Naive B cell (primary cell): Measurements from ENCODE around the gene CACNA1C. TPM values are rescaled to one million over a fixed set of nuclear protein-coding genes. Genes with fewer than 3 reads are reported as not detected.

Source experiments
- ATAC-seq, 2 donors: fragments of 150-1000 bp; cut with Tn5 transposase; 2 replicates each; pipeline ENCODE4 v1.10.0; 2021; ENCODE audit warnings: low read depth in 2 of 2, mild to moderate bottlenecking in 2 of 2, moderate library complexity in 2 of 2
- DNase-seq: peaks from one replicate; pipeline ENCODE4 v3.0.0; 2022
- H3K27ac Mint-ChIP-seq, 6 donors: one replicate each; pipeline ENCODE4 v1.8.0; 2020 to 2022; ENCODE audit warnings: mild to moderate bottlenecking in 6 of 6, mixed read lengths in 6 of 6, moderate library complexity in 5 of 6, inconsistent platforms in 2 of 6
- H3K27me3 Mint-ChIP-seq, 3 donors: one replicate each; pipeline ENCODE4 v1.8.0; 2021 to 2022; ENCODE audit warnings: mixed read lengths in 3 of 3, mild to moderate bottlenecking in 1 of 3
- H3K36me3 Mint-ChIP-seq, 2 donors: one replicate each; pipeline ENCODE4 v1.8.0; 2020 to 2022; ENCODE audit warnings: mixed read lengths in 2 of 2, inconsistent platforms in 1 of 2, mild to moderate bottlenecking in 1 of 2
- H3K4me1 Mint-ChIP-seq, 3 donors: one replicate each; pipeline ENCODE4 v1.8.0; 2020 to 2022; ENCODE audit warnings: mixed read lengths in 3 of 3, inconsistent platforms in 1 of 3, mild to moderate bottlenecking in 1 of 3, moderate library complexity in 1 of 3
- H3K4me3 Mint-ChIP-seq, 8 donors: one replicate each; pipeline ENCODE4 v1.8.0; 2020 to 2022; ENCODE audit warnings: mild to moderate bottlenecking in 8 of 8, mixed read lengths in 8 of 8, moderate library complexity in 8 of 8, inconsistent platforms in 2 of 8
- H3K9me3 Mint-ChIP-seq, 7 donors: one replicate each; pipeline ENCODE4 v1.8.0; 2020 to 2022; ENCODE audit warnings: mixed read lengths in 7 of 7, mild to moderate bottlenecking in 5 of 7, inconsistent platforms in 2 of 7, moderate library complexity in 1 of 7
- polyA plus RNA-seq, 6 donors: library from polyadenylated mRNA; unstranded; fragments of 300-500 nt; fragmentation: Illumina TruSeq; gene quantifications; one replicate each; pipeline ENCODE4 v1.2.3, GENCODE V29; 2021; ENCODE audit warnings: low read depth in 6 of 6

Gene CACNA1C
- polyA plus RNA-seq, 6 donors from 2014 or later = 0.03 to 0.09 (median 0.06) TPM; not detected in 1

GRCh38 chr12:2644683-2645405, 592.1 kb downstream of the CACNA1C start:
- no peaks in the 10 kb centered on the region for H3K36me3 Mint-ChIP-seq
- ATAC-seq = no peak
- H3K9me3 Mint-ChIP-seq = peaks cover 0 to 3% (median 0%) of the 10 kb centered on the region in 7 donors
- H3K27ac Mint-ChIP-seq = peak overlapping the region in 1 of 6 donors; percentile 19
- H3K27me3 Mint-ChIP-seq = peaks cover 34 to 57% (median 38%) of the 10 kb centered on the region in 3 donors
- peaks cover 0 to 4% (median 2%) of the 10 kb centered on the region in 3 donors for H3K4me1 Mint-ChIP-seq
- H3K4me3 Mint-ChIP-seq = no peak overlapping the region
- DNase-seq = no peak

DNA sequence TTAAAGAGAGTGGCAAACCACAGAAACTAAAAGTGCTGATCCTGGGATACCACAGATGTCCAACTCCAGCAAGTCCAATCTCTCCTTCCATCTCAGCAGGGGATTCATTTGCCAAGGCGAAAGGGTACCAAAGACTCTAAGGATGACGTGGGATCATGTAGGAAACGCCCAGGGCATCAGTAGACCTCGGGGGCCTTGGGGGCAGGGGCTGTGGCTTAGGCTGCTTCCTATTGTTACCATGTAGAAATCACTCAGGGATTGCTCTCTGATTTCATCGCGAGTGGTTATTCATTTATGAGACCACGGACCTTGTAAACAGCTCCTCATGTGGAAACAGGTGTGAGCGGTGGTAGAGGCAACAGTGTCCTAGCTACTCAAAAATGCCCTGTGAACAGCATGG, 592.7 kb downstream of the CACNA1C start:
- DNase-seq (no peak), ATAC-seq (no peak)
- Mint-ChIP-seq H3K36me3 (no peaks in the 10 kb centered on the region), H3K9me3 (peaks cover 0 to 3% (median 0%) of the 10 kb centered on the region in 7 donors), H3K27ac (no peak overlapping the region), H3K27me3 (peaks cover 33 to 57% (median 44%) of the 10 kb centered on the region in 3 donors), H3K4me3 (peak overlapping the region in 1 of 8 donors; percentile 49), H3K4me1 (peaks cover 0 to 4% (median 2%) of the 10 kb centered on the region in 3 donors)

GRCh38 chr12:2646341-2646740, 593.6 kb downstream of the CACNA1C start:
- H3K9me3 Mint-ChIP-seq = peaks cover 0 to 3% (median 0%) of the 10 kb centered on the region in 7 donors
- H3K4me3 Mint-ChIP-seq = no peak overlapping the region
- H3K36me3 Mint-ChIP-seq = no peaks in the 10 kb centered on the region
- peaks cover 0 to 4% (median 2%) of the 10 kb centered on the region in 3 donors for H3K4me1 Mint-ChIP-seq
- DNase-seq = no peak
- no peak overlapping the region for H3K27ac Mint-ChIP-seq
- no peak for ATAC-seq
- H3K27me3 Mint-ChIP-seq = peaks cover 33 to 53% (median 44%) of the 10 kb centered on the region in 3 donors

- Mint-ChIP-seq H3K27me3 (peaks cover 33 to 51% (median 44%) of the 10 kb centered on the region in 3 donors), H3K36me3 (no peaks in the 10 kb centered on the region), H3K4me1 (peaks cover 0 to 4% (median 2%) of the 10 kb centered on the region in 3 donors), H3K4me3 (no peak overlapping the region), H3K9me3 (peaks cover 0 to 2% (median 0%) of the 10 kb centered on the region in 7 donors), H3K27ac (no peak overlapping the region)
- ATAC-seq (no peak), DNase-seq (no peak)
Observed at GRCh38 chr12:2647186-2647585, 594.4 kb downstream of the CACNA1C start.

DNA sequence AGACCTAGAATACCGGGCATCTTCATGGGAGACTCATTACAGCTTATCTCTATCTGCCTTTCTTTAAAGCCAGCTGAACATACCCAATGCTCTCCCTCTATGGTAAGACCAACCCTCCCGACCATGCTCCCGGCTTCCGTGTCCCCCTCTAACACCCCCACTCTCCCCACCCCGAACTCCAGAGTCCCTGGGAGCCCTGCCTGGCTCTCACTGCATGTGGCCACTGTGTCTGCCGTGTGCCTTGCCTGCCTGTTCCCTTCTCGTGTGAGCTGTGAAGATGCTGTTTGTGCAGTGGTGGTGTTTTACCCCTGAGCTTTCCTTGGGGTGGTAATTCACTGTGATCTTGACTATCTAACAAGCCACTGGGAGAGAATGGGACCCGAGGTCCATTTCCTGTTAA, 595.6 kb downstream of the CACNA1C start:
- Mint-ChIP-seq H3K27me3 (peaks cover 22 to 39% (median 34%) of the 10 kb centered on the region in 3 donors), H3K27ac (peak overlapping the region in 1 of 6 donors; percentile 82)
- no peak for ATAC-seq

DNA sequence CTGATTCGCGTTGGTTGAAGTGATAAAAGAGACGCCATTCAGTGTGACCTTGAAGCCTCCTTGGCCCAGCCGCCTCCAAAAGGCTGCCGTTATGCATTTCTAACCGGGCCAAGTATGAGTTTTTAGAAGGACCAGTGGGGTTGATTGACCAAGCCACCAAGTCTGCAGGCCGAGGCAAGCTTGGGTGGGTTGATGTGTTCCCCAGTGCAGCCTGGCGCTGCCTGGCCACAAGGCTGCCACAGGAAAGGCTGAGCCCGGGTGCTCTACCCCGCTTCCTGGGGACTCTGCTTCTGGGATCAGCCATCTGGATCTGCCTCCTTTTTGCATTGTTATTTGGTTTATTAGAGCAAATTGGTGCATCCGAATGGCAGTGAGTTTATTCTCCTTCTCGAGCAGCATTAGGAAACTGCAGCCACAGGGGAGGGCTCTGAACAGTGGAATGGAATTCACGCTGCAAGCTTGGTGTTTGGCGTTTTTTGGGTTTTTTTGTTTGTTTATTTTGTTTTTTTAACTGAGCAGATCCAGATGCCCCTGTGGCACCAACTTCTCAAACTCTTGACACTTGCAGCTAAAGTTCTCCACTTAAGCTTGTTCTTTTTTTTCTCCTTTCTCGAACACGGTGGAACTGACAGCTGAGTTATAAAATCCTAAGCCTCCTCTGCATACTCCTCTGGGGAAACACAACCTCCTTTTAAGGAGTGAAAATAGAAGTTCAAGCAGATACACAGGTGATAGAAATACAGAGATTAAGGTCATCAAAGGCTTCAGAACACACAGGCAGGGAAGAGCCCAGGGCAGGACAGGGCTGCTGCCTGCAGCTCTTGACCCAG, 596.6 kb downstream of the CACNA1C start:
- no peak overlapping the region for H3K27ac Mint-ChIP-seq
- no peak overlapping the region for H3K4me3 Mint-ChIP-seq
- ATAC-seq (no peak), DNase-seq (no peak)
- peaks cover 0 to 4% (median 2%) of the 10 kb centered on the region in 3 donors for H3K4me1 Mint-ChIP-seq
- H3K36me3 Mint-ChIP-seq = no peaks in the 10 kb centered on the region
- no peaks in the 10 kb centered on the region for H3K9me3 Mint-ChIP-seq
- peaks cover 16 to 30% (median 27%) of the 10 kb centered on the region in 3 donors for H3K27me3 Mint-ChIP-seq

More for the DNA sequence above, 595.6 kb downstream of the CACNA1C start:
- H3K4me1 Mint-ChIP-seq = peaks cover 0 to 4% (median 2%) of the 10 kb centered on the region in 3 donors
- peaks cover 0 to 1% (median 0%) of the 10 kb centered on the region in 7 donors for H3K9me3 Mint-ChIP-seq
- DNase-seq = no peak
- no peaks in the 10 kb centered on the region for H3K36me3 Mint-ChIP-seq
- H3K4me3 Mint-ChIP-seq = no peak overlapping the region

- Mint-ChIP-seq H3K36me3 (no peaks in the 10 kb centered on the region), H3K9me3 (no peaks in the 10 kb centered on the region), H3K4me1 (peaks cover 0 to 2% (median 0%) of the 10 kb centered on the region in 3 donors), H3K4me3 (no peak overlapping the region), H3K27ac (no peak overlapping the region), H3K27me3 (peaks cover 8 to 23% (median 20%) of the 10 kb centered on the region in 3 donors)
- no peak for DNase-seq
- no peak for ATAC-seq
Observed at GRCh38 chr12:2650261-2651067, 597.7 kb downstream of the CACNA1C start.

DNA sequence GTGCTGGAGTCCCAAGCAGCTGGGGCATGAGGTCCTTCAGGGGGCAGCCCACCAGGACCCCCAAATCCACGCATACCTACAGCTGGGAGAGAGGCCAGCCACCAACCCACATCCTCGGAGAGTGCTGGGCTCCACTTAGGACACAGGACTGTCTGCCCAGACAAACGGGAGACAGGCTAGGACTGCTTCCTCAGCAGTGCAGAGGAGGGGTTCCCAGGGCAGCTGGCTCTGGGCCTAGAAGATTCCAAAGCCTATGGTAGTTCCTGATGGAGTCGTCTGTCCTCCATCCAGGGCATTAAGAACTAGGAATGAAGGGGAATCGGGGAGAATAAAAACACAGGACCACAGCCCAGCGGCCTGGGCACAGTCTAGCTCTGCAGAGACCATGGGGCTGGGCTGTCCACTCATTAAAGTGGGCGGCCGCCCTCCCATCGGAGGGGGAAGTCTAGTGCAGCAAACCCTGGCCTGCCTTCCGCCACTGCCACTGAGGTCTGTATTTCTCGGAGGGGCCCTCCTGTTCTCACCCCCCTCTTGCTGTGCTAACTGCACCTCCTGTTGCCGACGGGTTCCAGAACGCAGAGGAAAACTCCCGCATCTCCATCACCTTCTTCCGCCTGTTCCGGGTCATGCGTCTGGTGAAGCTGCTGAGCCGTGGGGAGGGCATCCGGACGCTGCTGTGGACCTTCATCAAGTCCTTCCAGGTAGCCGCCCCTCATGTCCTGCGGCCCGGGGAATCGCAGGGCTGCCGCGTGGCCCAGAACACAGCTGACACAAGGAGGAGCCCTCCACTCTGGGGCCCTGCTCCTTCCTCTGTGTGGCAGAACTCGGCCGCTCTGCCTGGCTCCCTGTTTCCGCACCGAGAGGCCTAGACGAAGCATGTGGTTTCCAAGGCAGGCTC, 598.5 kb downstream of the CACNA1C start:
- Mint-ChIP-seq H3K9me3 (peaks cover 0 to 1% (median 0%) of the 10 kb centered on the region in 7 donors), H3K4me1 (no peaks in the 10 kb centered on the region), H3K36me3 (no peaks in the 10 kb centered on the region), H3K4me3 (peak overlapping the region in 1 of 8 donors; percentile 22), H3K27me3 (peaks cover 8 to 23% (median 19%) of the 10 kb centered on the region in 3 donors), H3K27ac (no peak overlapping the region)
- DNase-seq (no peak), ATAC-seq (no peak)

- no peak for ATAC-seq
- no peaks in the 10 kb centered on the region for H3K4me1 Mint-ChIP-seq
- no peak for DNase-seq
- H3K36me3 Mint-ChIP-seq = no peaks in the 10 kb centered on the region
- H3K9me3 Mint-ChIP-seq = peaks cover 0 to 8% (median 0%) of the 10 kb centered on the region in 7 donors
- H3K27ac Mint-ChIP-seq = peak overlapping the region in 1 of 6 donors; percentile 33
- no peak overlapping the region for H3K4me3 Mint-ChIP-seq
- H3K27me3 Mint-ChIP-seq = peaks cover 8 to 23% (median 12%) of the 10 kb centered on the region in 3 donors
Observed at GRCh38 chr12:2652011-2652400, 599.2 kb downstream of the CACNA1C start.

- DNase-seq = no peak
- no peak for ATAC-seq
- no peaks in the 10 kb centered on the region for H3K36me3 Mint-ChIP-seq
- H3K27me3 Mint-ChIP-seq = peaks cover 8 to 23% (median 10%) of the 10 kb centered on the region in 3 donors
- peak overlapping the region in 1 of 6 donors; percentile 33 for H3K27ac Mint-ChIP-seq
- peaks cover 0 to 13% (median 0%) of the 10 kb centered on the region in 7 donors for H3K9me3 Mint-ChIP-seq
- H3K4me1 Mint-ChIP-seq = no peaks in the 10 kb centered on the region
- H3K4me3 Mint-ChIP-seq = no peak overlapping the region
Observed at GRCh38 chr12:2652401-2653081, 599.8 kb downstream of the CACNA1C start.

- H3K27me3 Mint-ChIP-seq = peaks cover 3 to 16% (median 10%) of the 10 kb centered on the region in 3 donors
- no peak overlapping the region for H3K4me3 Mint-ChIP-seq
- peak overlapping the region in 1 of 6 donors; percentile 47 for H3K27ac Mint-ChIP-seq
- DNase-seq (no peak), ATAC-seq (no peak)
- H3K4me1 Mint-ChIP-seq = no peaks in the 10 kb centered on the region
- H3K9me3 Mint-ChIP-seq = peaks cover 0 to 21% (median 1%) of the 10 kb centered on the region in 7 donors
- no peaks in the 10 kb centered on the region for H3K36me3 Mint-ChIP-seq
Observed at GRCh38 chr12:2653461-2653965, 600.7 kb downstream of the CACNA1C start.
